Heart right ventricle (tissue), 16 donors: ENCODE data around the gene LYPD6. TPM values are rescaled to one million over a fixed set of nuclear protein-coding genes. Genes with fewer than 3 reads are reported as not detected.

Experiments
- ATAC-seq, 8 donors: fragments of 200-7000 bp; cut with Tn5 transposase; one replicate each; pipeline ENCODE4 v1.9.1; 2020; ENCODE audit warnings: mild to moderate bottlenecking in 8 of 8, moderate library complexity in 8 of 8, moderate number of reproducible peaks in 1 of 8
- DNase-seq, 2 donors: peaks; one replicate each; pipeline ENCODE4 v3.0.0-alpha.2; 2020
- H3K27ac ChIP-seq, 10 donors: fragments of 200-600 bp; sonication (generic) in 2 of 10; one replicate each; pipeline versions ENCODE4 v1.5.0 to v1.8.0; 2020 to 2022; ENCODE audit warnings: mild to moderate bottlenecking in 3 of 10
- H3K27me3 ChIP-seq, 7 donors: fragments of 200-600 bp; one replicate each; pipeline ENCODE4 v1.8.0; 2021 to 2022; ENCODE audit warnings: mild to moderate bottlenecking in 2 of 7
- H3K36me3 ChIP-seq, 9 donors: fragments of 200-600 bp; sonication (generic) in 1 of 9; one replicate each; pipeline versions ENCODE4 v1.5.0 to v1.8.0; 2020 to 2022; ENCODE audit warnings: mild to moderate bottlenecking in 2 of 9
- H3K4me1 ChIP-seq, 9 donors: fragments of 200-600 bp; sonication (generic) in 1 of 9; one replicate each; pipeline versions ENCODE4 v1.5.0 to v1.8.0; 2020 to 2022; ENCODE audit warnings: mild to moderate bottlenecking in 4 of 9
- H3K4me3 ChIP-seq, 10 donors: fragments of 200-600 bp; sonication (generic) in 2 of 10; one replicate each; pipeline versions ENCODE4 v1.5.0 to v1.8.0; 2020 to 2022; ENCODE audit warnings: mild to moderate bottlenecking in 7 of 10, moderate library complexity in 2 of 10
- H3K9me3 ChIP-seq, 11 donors: fragments of 200-600 bp in 10 of 11; sonication (generic) in 2 of 11; one replicate each; pipeline versions ENCODE4 v1.5.0 to v1.8.0; 2013 to 2022; ENCODE audit warnings: mild to moderate bottlenecking in 2 of 11, control low read depth in 1 of 11, moderate library complexity in 1 of 11
- WGBS, 2 donors: extraction: QIAGEN DNeasy Blood & Tissue Kit; methylation state at CpG; one replicate each; pipeline ENCODE4 v1.1.7; 2013; ENCODE audit warnings: inconsistent platforms in 1 of 2; 5-methylcytosine and 5-hydroxymethylcytosine counted together
- intact Hi-C, 10 donors: fragments of 100-400 bp; cut with DNase I; formaldehyde crosslinking; loops; one replicate each; pipeline versions ENCODE4 v1.11.1 to v1.14.2; 2022
- polyA plus RNA-seq, 2 donors: library from polyadenylated mRNA; stranded (reverse); fragments of 200-250 nt; gene quantifications; one replicate each; pipeline ENCODE4 v1.2.3, GENCODE V29; 2013
- total RNA-seq, 10 donors: library from RNA; stranded (reverse); fragmentation: NEBNext Ultra II Directional in 3 of 10; extraction: Animal tissue kit (Norgen Biotek cat#: 25700) in 3 of 10; gene quantifications; one replicate each; pipeline versions ENCODE4 v1.2.1 to v1.2.4, GENCODE V29; 2021 to 2023
- TF ChIP-seq, protein P1 (sequence below), 9 donors: fragments of 200-600 bp; sonication (generic) in 2 of 9; IDR thresholded peaks; one replicate each; pipeline versions ENCODE4 v1.5.0 to v1.8.0; 2021 to 2022; ENCODE audit warnings: antibody characterized with exemption in 9 of 9, mild to moderate bottlenecking in 5 of 9, moderate library complexity in 1 of 9
- donor health status: Arrhythmogenic right ventricular cardiomyopathy.
- donor health status: ischemic (EF 13 %, LVEDD 7.1; RV severe dilation, severe dysfunction).
- donor health status: healthy with polysubstance abuse.
- donor health status: DM: no; HTN: yes; CAD: no.
- donor health status: DM: no; HTN: no; CAD: no.
- donor health status: ischemic (EF 25% LVEDD 6.9; RV normal size, moderate dysfunction).
- donor health status: ischemic (EF 25% LVEDD 5.7; RV mildly dilated, moderate dysfunction).
- donor health status: healthy.
- donor health status: DM: yes; HTN: yes; CAD: no.
- donor health status: Ischemic cardiomyopathy.
- donor health status: ischemic (EF 35%, LVEDD 5.7; RV mildly dilated, moderate dysfunction).
- donor health status: nonischemic (EF 11% LVEDD 7.7; RV severe dilation, severe dysfunction).
- donor health status: DM: yes; HTN: yes; CAD: no.
- donor health status: PGD.
- donor health status: ischemic (EF 29% LVEDD 5.4; RV normal size, mild dysfunction).
- donor health status: nonischemic (EF 23%, LVEDD 6.1; RV moderate dilation, normal function).

LYPD6 gene
- total and polyA plus RNA-seq, 12 donors: 0.06 to 0.55 (median 0.15) TPM; not detected in 1

GRCh38 chr2:149507974-149508373 lies 177.6 kb downstream of the LYPD6 start:
- Histone ChIP-seq H3K36me3 (no peaks in the 10 kb centered on the region), H3K4me1 (no peaks in the 10 kb centered on the region), H3K27me3 (no peaks in the 10 kb centered on the region), H3K27ac (no peak overlapping the region), H3K4me3 (no peak overlapping the region), H3K9me3 (no peaks in the 10 kb centered on the region)
- ATAC-seq (no peak), DNase-seq (no peak)
- intact Hi-C loops: no loop called here
- TF ChIP-seq, protein P1, sequence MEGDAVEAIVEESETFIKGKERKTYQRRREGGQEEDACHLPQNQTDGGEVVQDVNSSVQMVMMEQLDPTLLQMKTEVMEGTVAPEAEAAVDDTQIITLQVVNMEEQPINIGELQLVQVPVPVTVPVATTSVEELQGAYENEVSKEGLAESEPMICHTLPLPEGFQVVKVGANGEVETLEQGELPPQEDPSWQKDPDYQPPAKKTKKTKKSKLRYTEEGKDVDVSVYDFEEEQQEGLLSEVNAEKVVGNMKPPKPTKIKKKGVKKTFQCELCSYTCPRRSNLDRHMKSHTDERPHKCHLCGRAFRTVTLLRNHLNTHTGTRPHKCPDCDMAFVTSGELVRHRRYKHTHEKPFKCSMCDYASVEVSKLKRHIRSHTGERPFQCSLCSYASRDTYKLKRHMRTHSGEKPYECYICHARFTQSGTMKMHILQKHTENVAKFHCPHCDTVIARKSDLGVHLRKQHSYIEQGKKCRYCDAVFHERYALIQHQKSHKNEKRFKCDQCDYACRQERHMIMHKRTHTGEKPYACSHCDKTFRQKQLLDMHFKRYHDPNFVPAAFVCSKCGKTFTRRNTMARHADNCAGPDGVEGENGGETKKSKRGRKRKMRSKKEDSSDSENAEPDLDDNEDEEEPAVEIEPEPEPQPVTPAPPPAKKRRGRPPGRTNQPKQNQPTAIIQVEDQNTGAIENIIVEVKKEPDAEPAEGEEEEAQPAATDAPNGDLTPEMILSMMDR (IDR thresholded peaks at IDR 0.05): no peak
- 58 to 62% methylated on average over 2 of the region's 2 CpGs for WGBS, 2 donors

DNA sequence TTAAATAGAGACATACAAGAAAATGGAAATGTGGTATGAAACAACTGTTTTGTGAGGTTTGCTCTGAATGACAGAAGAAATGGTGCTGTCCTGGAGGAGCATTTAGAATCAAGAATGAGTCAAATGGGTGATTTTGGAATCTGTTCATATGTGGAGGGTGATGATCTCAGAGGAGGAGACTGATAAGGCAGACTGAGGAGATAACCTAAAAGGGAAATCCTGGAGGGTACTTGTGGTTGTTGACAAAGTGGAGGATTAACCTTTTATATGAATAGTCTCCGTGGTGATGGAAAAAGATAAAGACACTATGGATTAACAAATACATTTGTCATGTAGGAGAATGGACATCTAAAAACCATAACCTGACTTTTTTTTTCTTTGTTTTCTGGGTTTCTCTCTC lies 183.1 kb downstream of the LYPD6 start:
- 28 to 33% methylated on average over 1 of the region's 1 CpG for WGBS, 2 donors

More for the DNA sequence above, 183.1 kb downstream of the LYPD6 start:
- TF ChIP-seq, protein P1 (IDR thresholded peaks at IDR 0.05): no peak
- H3K27me3 ChIP-seq: no peaks in the 10 kb centered on the region
- H3K4me1 ChIP-seq: no peaks in the 10 kb centered on the region
- intact Hi-C loops: no loop called here
- H3K4me3 ChIP-seq: no peak overlapping the region
- H3K27ac ChIP-seq: no peak overlapping the region
- H3K9me3 ChIP-seq: peaks cover 0 to 10% (median 0%) of the 10 kb centered on the region in 11 donors
- DNase-seq (no peak), ATAC-seq (no peak)
- H3K36me3 ChIP-seq: no peaks in the 10 kb centered on the region
